DOHH2 (cell line): Measurements from ENCODE around the gene DHX30.

ENCODE experiments used
- H3F3A ChIP-seq: fragments of 200-600 bp; sonication (generic), shearing (Covaris generic); 2 replicates; pipeline ENCODE4 v1.6.0; 2016; ENCODE audit warnings: antibody characterized with exemption, mild to moderate bottlenecking; ENCODE audit not compliant: control insufficient read depth, insufficient read depth
- H3K27ac ChIP-seq: fragments of 200-600 bp; sonication (generic); 2 replicates; pipeline ENCODE4 v1.5.1; 2014; ENCODE audit warnings: low read depth, mild to moderate bottlenecking, low read length, moderate library complexity
- H3K27me3 ChIP-seq: fragments of 200-600 bp; sonication (generic); 2 replicates; pipeline ENCODE4 v1.6.1; 2014; ENCODE audit warnings: mild to moderate bottlenecking, low read length, mixed read lengths; ENCODE audit not compliant: control insufficient read depth
- H3K36me3 ChIP-seq: fragments of 200-600 bp; sonication (generic); 2 replicates; pipeline ENCODE4 v1.6.1; 2014; ENCODE audit warnings: mild to moderate bottlenecking, low read length, moderate library complexity, mixed read lengths; ENCODE audit not compliant: control insufficient read depth
- H3K4me1 ChIP-seq: fragments of 200-600 bp; sonication (generic); 2 replicates; pipeline ENCODE4 v1.6.1; 2014; ENCODE audit warnings: mild to moderate bottlenecking, low read length, mixed read lengths; ENCODE audit not compliant: control insufficient read depth
- H3K4me2 ChIP-seq: fragments of 200-600 bp; sonication (generic); 2 replicates; pipeline ENCODE4 v1.6.0; 2014; ENCODE audit warnings: mild to moderate bottlenecking, low read length, moderate library complexity
- H3K4me3 ChIP-seq: fragments of 200-600 bp; sonication (generic); 2 replicates; pipeline ENCODE4 v1.5.1; 2014; ENCODE audit warnings: mild to moderate bottlenecking, low read length, mixed read lengths
- H3K79me2 ChIP-seq: fragments of 200-600 bp; sonication (generic); 2 replicates; pipeline ENCODE4 v1.6.1; 2014; ENCODE audit warnings: mild to moderate bottlenecking, low read length, mixed read lengths; ENCODE audit not compliant: control insufficient read depth
- H3K9me2 ChIP-seq: fragments of 200-600 bp; sonication (generic); replicated peaks from 2 replicates; pipeline ENCODE4 v1.6.1; 2014; ENCODE audit warnings: mild to moderate bottlenecking, low read length, mixed read lengths; ENCODE audit not compliant: control insufficient read depth
- H3K9me3 ChIP-seq: fragments of 200-600 bp; sonication (generic); 2 replicates; pipeline ENCODE4 v1.6.1; 2014; ENCODE audit warnings: antibody characterized with exemption, low read length, mixed read lengths; ENCODE audit not compliant: control insufficient read depth, insufficient read depth
- H4K20me1 ChIP-seq: fragments of 200-600 bp; sonication (generic); 2 replicates; pipeline ENCODE4 v1.6.0; 2014; ENCODE audit warnings: low read depth, mild to moderate bottlenecking, antibody characterized with exemption, low read length, moderate library complexity; ENCODE audit not compliant: control insufficient read depth, insufficient read depth
- EZH2phosphoT487 ChIP-seq: fragments of 200-600 bp; sonication (generic); IDR thresholded peaks from 2 replicates; pipeline ENCODE4 v1.6.1; 2017; ENCODE audit warnings: borderline replicate concordance, mild to moderate bottlenecking, antibody characterized with exemption, low read length, moderate library complexity, mixed read lengths
- TF ChIP-seq, protein P1 (sequence below): fragments of 200-600 bp; sonication (generic); IDR thresholded peaks from one replicate; pipeline ENCODE4 v1.5.1; 2014; ENCODE audit warnings: antibody characterized with exemption, mild to moderate bottlenecking, low read depth, low read length; ENCODE audit not compliant: poor library complexity, severe bottlenecking

DHX30 gene

DNA sequence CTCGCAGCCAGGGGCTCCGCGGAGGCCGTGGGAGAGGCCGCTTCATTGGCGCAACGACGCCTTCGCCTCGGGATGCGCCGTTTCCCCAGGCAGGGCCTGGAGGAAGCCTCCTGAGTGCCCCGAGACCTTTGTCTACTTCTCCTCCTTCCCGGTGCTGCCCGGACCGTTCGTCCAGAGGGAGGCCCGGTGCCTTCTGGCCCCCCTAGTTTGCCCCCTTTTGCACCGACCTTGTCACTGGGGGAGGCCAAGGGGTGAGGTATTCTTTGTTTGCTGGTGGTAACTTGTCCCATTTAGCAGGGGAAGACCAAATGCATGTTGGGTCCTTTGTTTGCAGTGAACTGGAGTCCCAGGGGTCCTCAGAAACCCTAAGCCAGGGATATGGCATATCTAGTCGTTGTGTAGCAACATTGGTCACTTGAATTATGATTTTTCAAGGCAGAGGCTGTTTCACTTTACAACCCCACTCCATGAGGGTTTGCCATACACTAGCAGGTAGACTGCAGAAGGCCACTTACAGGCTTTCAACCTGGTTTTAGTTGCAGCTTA, 615 bp downstream of the DHX30 start:
- peak overlapping the region; percentile 91 for H3K4me2 ChIP-seq
- H3F3A ChIP-seq, result peaks cover 3% of the 10 kb centered on the region
- H3K9me3 ChIP-seq, result no peaks in the 10 kb centered on the region
- no peaks in the 10 kb centered on the region for H3K9me2 ChIP-seq
- no peaks in the 10 kb centered on the region for H4K20me1 ChIP-seq
- H3K4me1 ChIP-seq, result peaks cover 18% of the 10 kb centered on the region
- H3K4me3 ChIP-seq, result peak overlapping the region; percentile 95
- H3K27ac ChIP-seq, result peak overlapping the region; percentile 59
- H3K27me3 ChIP-seq, result no peaks in the 10 kb centered on the region
- no peak for TF ChIP-seq EZH2phosphoT487
- TF ChIP-seq, protein P1, sequence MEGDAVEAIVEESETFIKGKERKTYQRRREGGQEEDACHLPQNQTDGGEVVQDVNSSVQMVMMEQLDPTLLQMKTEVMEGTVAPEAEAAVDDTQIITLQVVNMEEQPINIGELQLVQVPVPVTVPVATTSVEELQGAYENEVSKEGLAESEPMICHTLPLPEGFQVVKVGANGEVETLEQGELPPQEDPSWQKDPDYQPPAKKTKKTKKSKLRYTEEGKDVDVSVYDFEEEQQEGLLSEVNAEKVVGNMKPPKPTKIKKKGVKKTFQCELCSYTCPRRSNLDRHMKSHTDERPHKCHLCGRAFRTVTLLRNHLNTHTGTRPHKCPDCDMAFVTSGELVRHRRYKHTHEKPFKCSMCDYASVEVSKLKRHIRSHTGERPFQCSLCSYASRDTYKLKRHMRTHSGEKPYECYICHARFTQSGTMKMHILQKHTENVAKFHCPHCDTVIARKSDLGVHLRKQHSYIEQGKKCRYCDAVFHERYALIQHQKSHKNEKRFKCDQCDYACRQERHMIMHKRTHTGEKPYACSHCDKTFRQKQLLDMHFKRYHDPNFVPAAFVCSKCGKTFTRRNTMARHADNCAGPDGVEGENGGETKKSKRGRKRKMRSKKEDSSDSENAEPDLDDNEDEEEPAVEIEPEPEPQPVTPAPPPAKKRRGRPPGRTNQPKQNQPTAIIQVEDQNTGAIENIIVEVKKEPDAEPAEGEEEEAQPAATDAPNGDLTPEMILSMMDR, result no peak
- peaks cover 22% of the 10 kb centered on the region for H3K79me2 ChIP-seq
- peaks cover 14% of the 10 kb centered on the region for H3K36me3 ChIP-seq

DNA sequence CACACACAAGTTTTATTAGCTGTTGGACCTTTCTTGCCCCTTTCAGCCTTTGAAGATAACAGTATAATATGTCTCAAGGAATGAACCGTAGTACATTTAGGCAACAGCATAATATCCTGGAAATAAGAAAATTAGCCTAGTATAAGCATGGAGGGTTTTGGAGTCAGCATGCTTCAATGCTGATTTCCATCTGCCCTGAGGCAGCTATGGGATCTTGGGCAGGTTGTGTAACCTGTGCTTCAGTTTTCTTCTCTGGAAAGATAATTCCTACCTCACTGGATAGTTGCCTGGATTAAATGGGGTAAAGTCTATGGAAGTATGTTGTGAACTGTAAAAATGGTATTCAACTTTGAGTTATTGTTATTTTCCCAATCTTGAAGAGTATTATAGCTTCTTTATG, 1.6 kb downstream of the DHX30 start:
- Histone ChIP-seq H3K9me3 (no peaks in the 10 kb centered on the region), H3F3A (peaks cover 3% of the 10 kb centered on the region), H3K36me3 (peaks cover 16% of the 10 kb centered on the region), H3K27ac (no peak overlapping the region), H4K20me1 (no peaks in the 10 kb centered on the region), H3K27me3 (no peaks in the 10 kb centered on the region), H3K4me2 (peak overlapping the region; percentile 91), H3K79me2 (peaks cover 22% of the 10 kb centered on the region), H3K9me2 (no peaks in the 10 kb centered on the region), H3K4me1 (peaks cover 18% of the 10 kb centered on the region), H3K4me3 (peak overlapping the region; percentile 95; the same call in 1 of the 2 replicates)
- TF ChIP-seq, protein P1, result no peak
- TF ChIP-seq EZH2phosphoT487, result no peak

GRCh38 chr3:47813551-47814177, 10.7 kb downstream of the DHX30 start:
- Histone ChIP-seq H3K4me2 (no peak overlapping the region), H3K27ac (no peak overlapping the region), H3F3A (0 out of 2 replicates have a peak, but pooled peaks cover 3% of the 10 kb centered on the region), H3K4me1 (no peaks in the 10 kb centered on the region), H3K27me3 (no peaks in the 10 kb centered on the region), H3K9me3 (no peaks in the 10 kb centered on the region), H3K9me2 (no peaks in the 10 kb centered on the region), H3K79me2 (no peaks in the 10 kb centered on the region), H3K36me3 (peaks cover 36% of the 10 kb centered on the region), H3K4me3 (no peak overlapping the region), H4K20me1 (no peaks in the 10 kb centered on the region)
- TF ChIP-seq, protein P1, result no peak
- no peak for TF ChIP-seq EZH2phosphoT487
